HepG2 (cell line): ENCODE results near the gene FGF9. TPM values are rescaled to one million over a fixed set of nuclear protein-coding genes. Genes with fewer than 3 reads are reported as not detected.

Source experiments
- ATAC-seq: fragments of 200-7000 bp; cut with Tn5 transposase; 3 replicates; pipeline ENCODE4 v1.9.1; 2020; ENCODE audit warnings: mild to moderate bottlenecking, moderate library complexity
- BruUV-seq: library from RNA; stranded (reverse); fragments of 400-500 nt; replicated peaks from 2 replicates; lab custom pipeline; 2021; lab: Mats Ljungman, UMichigan
- CTCF ChIA-PET: fragments of 300-600 bp; formaldehyde crosslinking; extraction: SDS; loops from one replicate; lab custom pipeline; 2021; ENCODE audit warnings: low total read pairs, inconsistent platforms, low intra/inter-chr PET ratio; lab: Yijun Ruan, JAX
- POLR2A ChIA-PET: fragments of 350-600 bp; sonication (Branson Sonifier 250); formaldehyde crosslinking; loops from one replicate; lab custom pipeline; 2020; ENCODE audit warnings: antibody characterized with exemption, inconsistent platforms; lab: Yijun Ruan, JAX
- DNase-seq: peaks from one replicate; pipeline ENCODE4 v3.0.0-alpha.2; 2015; ENCODE audit warnings: low spot score
- FAIRE-seq: peaks from 3 replicates; lab custom pipeline; 2011; peaks lifted over from hg19 to GRCh38; lab: Jason Lieb, UNC
- H2AFZ ChIP-seq: one replicate; pipeline ENCODE4 v1.6.1; 2011; ENCODE audit warnings: low read length, inconsistent platforms
- H3K27ac ChIP-seq: fragments of 300-600 bp; 3 replicates; pipeline ENCODE4 v1.8.0; 2011; ENCODE audit warnings: mixed run types, mild to moderate bottlenecking, mixed read lengths, low read length, inconsistent platforms; ENCODE audit not compliant: insufficient read depth; ENCODE audit errors: extremely low read length
- H3K27me3 ChIP-seq, 2 experiments: fragments of 200-600 bp in 1 of 2; 2 replicates in 1 of 2; 3 replicates in 1 of 2; pipeline versions ENCODE4 v1.6.0 to v1.8.0; 2011; ENCODE audit warnings: low read length in 2 of 2, mild to moderate bottlenecking in 2 of 2, moderate library complexity in 2 of 2, inconsistent platforms in 1 of 2; ENCODE audit not compliant: insufficient read depth in 2 of 2, control insufficient read depth in 1 of 2
- H3K36me3 ChIP-seq, 2 experiments: fragments of 200-600 bp in 1 of 2; replicated peaks in 1 of 2; 2 replicates in 1 of 2; 3 replicates in 1 of 2; pipeline versions ENCODE4 v1.5.1 to v1.8.0; 2011; ENCODE audit warnings: low read length in 2 of 2, inconsistent platforms in 1 of 2; ENCODE audit not compliant: insufficient read depth in 2 of 2, control insufficient read depth in 1 of 2
- H3K4me1 ChIP-seq: 2 replicates; pipeline ENCODE4 v1.5.1; 2012; ENCODE audit warnings: low read length, inconsistent platforms; ENCODE audit not compliant: insufficient read depth
- H3K4me2 ChIP-seq: 2 replicates; pipeline ENCODE4 v1.6.0; 2011; ENCODE audit warnings: low read depth, low read length, inconsistent platforms
- H3K4me3 ChIP-seq, 3 experiments: fragments of 200-600 bp in 1 of 3; sonication (generic), shearing (Covaris generic) in 1 of 3; replicated peaks in 1 of 3; 2 replicates each; pipeline ENCODE4 v1.5.1; 2011 to 2016; ENCODE audit warnings: low read length in 3 of 3, inconsistent platforms in 2 of 3, low read depth in 2 of 3, mild to moderate bottlenecking in 2 of 3, control low read depth in 1 of 3, mixed read lengths in 1 of 3; ENCODE audit not compliant: insufficient read depth in 1 of 3
- H3K79me2 ChIP-seq: one replicate; pipeline ENCODE4 v1.6.1; 2011; ENCODE audit warnings: low read length, inconsistent platforms; ENCODE audit not compliant: insufficient read depth
- H3K9ac ChIP-seq: 2 replicates; pipeline ENCODE4 v1.6.0; 2011; ENCODE audit warnings: mild to moderate bottlenecking, low read depth, low read length, inconsistent platforms; ENCODE audit not compliant: insufficient read depth
- H3K9me3 ChIP-seq: 2 replicates; pipeline ENCODE4 v1.5.1; 2012; ENCODE audit warnings: mild to moderate bottlenecking, low read length
- H4K20me1 ChIP-seq: 2 replicates; pipeline ENCODE4 v1.6.0; 2011; ENCODE audit warnings: inconsistent platforms, mild to moderate bottlenecking, low read length, moderate library complexity; ENCODE audit not compliant: insufficient read depth
- ATF2 ChIP-seq: sonication (generic); formaldehyde crosslinking; IDR thresholded peaks from 2 replicates; pipeline ENCODE4 v1.4.0; 2020; ENCODE audit warnings: missing genetic modification reagents
- CREB3 ChIP-seq: sonication (generic); formaldehyde crosslinking; IDR thresholded peaks from 2 replicates; pipeline ENCODE4 v1.5.0; 2020; ENCODE audit warnings: missing genetic modification reagents
- FOSL2 ChIP-seq: sonication (generic); formaldehyde crosslinking; IDR thresholded peaks from 2 replicates; pipeline ENCODE4 v1.4.0; 2020; ENCODE audit warnings: missing genetic modification reagents
- GABPB1 ChIP-seq: IDR thresholded peaks from 2 replicates; pipeline ENCODE4 v1.6.1; 2016; ENCODE audit warnings: mild to moderate bottlenecking, missing genetic modification reagents, moderate library complexity, missing compliant biosample characterization
- KDM6A ChIP-seq: IDR thresholded peaks from 2 replicates; pipeline ENCODE4 v1.6.1; 2016; ENCODE audit warnings: low read depth
- MZF1 ChIP-seq: sonication (generic); formaldehyde crosslinking; IDR thresholded peaks from 2 replicates; pipeline ENCODE4 v1.8.1; 2023; ENCODE audit warnings: mild to moderate bottlenecking, missing genetic modification reagents, borderline replicate concordance
- NR1H2 ChIP-seq: sonication (generic); formaldehyde crosslinking; IDR thresholded peaks from 2 replicates; pipeline ENCODE4 v1.8.1; 2022; ENCODE audit warnings: low read depth, missing genetic modification reagents, borderline replicate concordance
- RCOR2 ChIP-seq: IDR thresholded peaks from 2 replicates; pipeline ENCODE4 v1.6.1; 2016; ENCODE audit warnings: missing biosample characterization, missing genetic modification reagents
- STAG1 ChIP-seq: sonication (generic); formaldehyde crosslinking; IDR thresholded peaks from 2 replicates; pipeline ENCODE4 v1.4.0; 2020; ENCODE audit warnings: missing genetic modification reagents
- ZFP62 ChIP-seq: sonication (generic); formaldehyde crosslinking; IDR thresholded peaks from 2 replicates; pipeline ENCODE4 v1.4.0; 2020; ENCODE audit warnings: missing genetic modification reagents
- ZNF296 ChIP-seq: sonication (generic); formaldehyde crosslinking; conservative IDR thresholded peaks from 2 replicates; pipeline ENCODE4 v1.5.0; 2020; ENCODE audit warnings: mild to moderate bottlenecking, missing genetic modification reagents
- ZNF431 ChIP-seq: sonication (generic); formaldehyde crosslinking; IDR thresholded peaks from 2 replicates; pipeline ENCODE4 v1.9.0; 2022; ENCODE audit warnings: missing genetic modification reagents, low read depth, mild to moderate bottlenecking, borderline replicate concordance
- ZNF513 ChIP-seq: sonication (generic); formaldehyde crosslinking; conservative IDR thresholded peaks from 2 replicates; pipeline ENCODE4 v1.5.0; 2020; ENCODE audit warnings: missing genetic modification reagents
- ZNF567 ChIP-seq: sonication (generic); formaldehyde crosslinking; IDR thresholded peaks from 2 replicates; pipeline ENCODE4 v1.8.1; 2023; ENCODE audit warnings: mild to moderate bottlenecking, missing genetic modification reagents, borderline replicate concordance
- WGBS: methylation state at CpG from one replicate; pipeline ENCODE4 v1.1.6; 2017; ENCODE audit warnings: low lambda C conversion rate; 5-methylcytosine and 5-hydroxymethylcytosine counted together
- in situ Hi-C: cut with HindIII; loops from 2 replicates; pipeline ENCODE4 v1.10.0; 2017; ENCODE audit warnings: low pct_unique_long_range_greater_than_20kb; ENCODE audit not compliant: extremely low pct_ligation_motif_present
- intact Hi-C: fragments of 100-400 bp; cut with micrococcal nuclease; formaldehyde crosslinking; loops from one replicate; pipeline ENCODE4 v1.10.0; 2022; ENCODE audit not compliant: unreplicated experiment
- polyA plus RNA-seq, 8 experiments: library from polyadenylated mRNA; depleted of rRNA in 3 of 8; stranded (reverse) in 7 of 8; unstranded in 1 of 8; fragments of >200 nt; fragmentation: Illumina TruSeq in 4 of 8; extraction: Trizol in 4 of 8; gene quantifications; 2 replicates each; pipeline versions ENCODE4 v1.2.1 to v1.2.3, GENCODE V29; 2011 to 2016; ENCODE audit warnings: low read depth in 4 of 8, missing spikeins in 1 of 8, mixed read lengths in 1 of 8; ENCODE audit not compliant: insufficient read depth in 1 of 8
- total RNA-seq, 5 experiments: library from RNA; depleted of rRNA; stranded (reverse); fragments of >200 nt; fragmentation: Illumina TruSeq; extraction: Trizol; gene quantifications; 2 replicates each; pipeline ENCODE4 v1.2.3, GENCODE V29; 2016; ENCODE audit warnings: low read depth in 1 of 5
- TF ChIP-seq, protein P1 (sequence below): sonication (generic); formaldehyde crosslinking; IDR thresholded peaks from 2 replicates; pipeline ENCODE4 v1.4.0; 2020; ENCODE audit warnings: missing genetic modification reagents

Gene FGF9
- total and polyA plus RNA-seq, 2 of the 13 experiments (the other 11 are each of a cell fraction or from before 2014, with no cell fraction given): not detected

GRCh38 chr13:21637296-21637695 lies 33.6 kb upstream of the FGF9 start:
- H3K4me1 ChIP-seq: peaks cover 21% of the 10 kb centered on the region
- H3K9ac ChIP-seq: no peak overlapping the region
- H3K36me3 ChIP-seq: no peaks in the 10 kb centered on the region
- H2AFZ ChIP-seq: no peak overlapping the region
- H3K4me3 ChIP-seq: peak overlapping the region in 1 of 3 experiments; percentile 50; a peak in 1 of 6 replicates
- in situ Hi-C loops (loop anchor here (25.0 kb wide), 1 partner anchor 650 kb away; no protein-coding TSS in a partner anchor), intact Hi-C loops (loop anchor here (5.0 kb wide), 1 partner anchor 35 kb away; the partner anchor contains the start of gene FGF9)
- FAIRE-seq (no peak), DNase-seq (peak; percentile 50), ATAC-seq (peak; percentile 77)
- H4K20me1 ChIP-seq: no peaks in the 10 kb centered on the region
- H3K27ac ChIP-seq: no peak overlapping the region
- no peaks in the 10 kb centered on the region for H3K9me3 ChIP-seq
- no peaks in the 10 kb centered on the region for H3K79me2 ChIP-seq
- peak overlapping the region; percentile 44 for H3K4me2 ChIP-seq
- no TSS peak for BruUV-seq
- CTCF ChIA-PET: no interaction called here
- POLR2A ChIA-PET: interaction anchor here (1.4 kb wide), 1 partner anchor 20 kb away, joined by 4 read pairs; no protein-coding TSS in a partner anchor
- TF ChIP-seq CREB3 (CRISPR knock-in tag) (no peak), MZF1 (CRISPR knock-in tag) (no peak), ZFP62 (no peak), ZNF567 (CRISPR knock-in tag) (no peak), RCOR2 (CRISPR knock-in tag) (no peak), GABPB1 (0 out of 2 replicates have a peak, but pooled peaks have one; percentile 25), ZNF431 (CRISPR knock-in tag) (no peak), ZNF513 (CRISPR knock-in tag) (no peak), KDM6A (no peak), ZNF296 (CRISPR knock-in tag) (no peak), STAG1 (CRISPR knock-in tag) (no peak), ATF2 (CRISPR knock-in tag) (no peak), NR1H2 (CRISPR knock-in tag) (no peak), FOSL2 (peak; percentile 61)
- TF ChIP-seq, protein P1, sequence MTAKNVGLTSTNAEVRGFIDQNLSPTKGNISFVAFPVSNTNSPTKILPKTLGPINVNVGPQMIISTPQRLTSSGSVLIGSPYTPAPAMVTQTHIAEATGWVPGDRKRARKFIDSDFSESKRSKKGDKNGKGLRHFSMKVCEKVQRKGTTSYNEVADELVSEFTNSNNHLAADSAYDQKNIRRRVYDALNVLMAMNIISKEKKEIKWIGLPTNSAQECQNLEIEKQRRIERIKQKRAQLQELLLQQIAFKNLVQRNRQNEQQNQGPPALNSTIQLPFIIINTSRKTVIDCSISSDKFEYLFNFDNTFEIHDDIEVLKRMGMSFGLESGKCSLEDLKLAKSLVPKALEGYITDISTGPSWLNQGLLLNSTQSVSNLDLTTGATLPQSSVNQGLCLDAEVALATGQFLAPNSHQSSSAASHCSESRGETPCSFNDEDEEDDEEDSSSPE (CRISPR knock-in tag): no peak
- 35% methylated on average over 7 of the region's 13 CpGs for WGBS
- no peaks in the 10 kb centered on the region for H3K27me3 ChIP-seq
